ENCODE data around the gene MGLL. TPM values are rescaled to one million over a fixed set of nuclear protein-coding genes. Genes with fewer than 3 reads are reported as not detected.
A peak's percentile ranks its signal among the peaks of the same experiment; 100 is the strongest.

MGLL gene
- total and polyA plus RNA-seq, 9 of the 15 experiments (the other 6 are each of a cell fraction or from before 2014, with no cell fraction given), result 0.12 to 0.32 (median 0.18) TPM; not detected in 6

DNA sequence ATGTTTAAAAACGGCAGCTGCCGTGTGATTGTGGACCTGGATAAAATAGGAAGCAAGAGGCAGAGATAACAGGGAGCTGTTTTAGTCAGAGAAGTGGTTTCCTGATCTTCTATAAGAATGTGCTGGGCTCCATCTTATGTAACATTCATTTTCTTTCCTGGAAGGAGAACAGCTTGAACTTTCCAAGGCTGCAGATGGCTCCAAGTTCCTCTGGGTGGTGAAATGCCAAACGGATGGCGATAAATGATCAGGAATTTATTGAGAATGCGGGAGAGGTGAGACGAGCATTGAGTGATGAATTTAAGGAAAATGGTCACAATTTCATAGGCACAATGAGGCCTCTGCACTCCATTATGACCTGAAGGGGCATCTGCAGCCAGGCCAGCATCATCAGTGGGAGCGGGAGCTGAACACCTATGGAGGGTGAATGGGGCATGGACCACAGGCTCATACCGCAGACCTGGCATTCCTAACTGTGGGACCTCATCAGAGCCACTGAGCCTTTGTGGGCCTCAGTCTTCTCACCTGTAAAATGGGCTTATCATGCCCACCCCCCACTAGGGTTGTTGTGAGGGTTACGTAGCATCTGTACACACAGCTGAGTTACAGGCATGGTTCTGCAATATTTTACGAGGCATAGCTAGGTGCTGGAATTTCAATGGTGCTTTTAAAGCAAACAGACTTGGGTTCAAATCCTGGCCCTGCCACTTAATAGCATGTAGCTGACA is 17.1 kb downstream of the MGLL start:
- Histone ChIP-seq H3K27ac (ENCODE audit: extremely low read depth, low read depth, low read length) (no peak overlapping the region), H3K4me2 (ENCODE audit: insufficient read depth, low read length) (no peak overlapping the region), H3K9me3 (replicated peaks; ENCODE audit: control insufficient read depth, insufficient read depth, low read depth, low read length) (no peaks in the 10 kb centered on the region), H3K27me3 (ENCODE audit: control insufficient read depth in 2 of 2, insufficient read depth in 2 of 2, low read length in 2 of 2) (peaks cover 0 to 13% of the 10 kb centered on the region in 2 experiments; a peak in 2 of 5 replicates), H3K79me2 (ENCODE audit: control insufficient read depth, insufficient read depth, low read length) (no peaks in the 10 kb centered on the region), H2AFZ (ENCODE audit: low read depth, low read length) (no peak overlapping the region), H3K4me3 (no peak overlapping the region), H4K20me1 (replicated peaks; ENCODE audit: control insufficient read depth, insufficient read depth, low read length) (no peaks in the 10 kb centered on the region), H3K4me1 (replicated peaks in 1 of 2; ENCODE audit: control insufficient read depth in 2 of 2, insufficient read depth in 2 of 2, low read length in 2 of 2) (no peaks in the 10 kb centered on the region), H3K9ac (ENCODE audit: insufficient read depth in 1 of 2, low read depth in 2 of 2, low read length in 2 of 2) (no peak overlapping the region), H3K9me1 (ENCODE audit: control insufficient read depth, insufficient read depth, low read length) (no peaks in the 10 kb centered on the region), H3K36me3 (ENCODE audit: control insufficient read depth, insufficient read depth, low read length) (no peaks in the 10 kb centered on the region)
- WGBS (ENCODE audit: insufficient coverage, low coverage, missing lambda C conversion rate), result 3% methylated on average over 10 of the region's 10 CpGs
- FAIRE-seq, result no peak
- no peak for ATAC-seq
- no TSS peak for BruUV-seq (replicated peaks)
- TF ChIP-seq TAF15 (IDR thresholded peaks at IDR 0.05; ENCODE audit: low read depth, low read length) (no peak), HMG20A (CRISPR knock-in tag; conservative IDR thresholded peaks at IDR 0.05) (no peak), RBM25 (IDR thresholded peaks at IDR 0.05; ENCODE audit: low read depth, low read length, severe bottlenecking) (peak; percentile 58)
- ChIA-PET CTCF (ENCODE audit: low intra/inter-chr PET ratio) (no interaction called here), POLR2A (interaction anchor here (0.7 to 0.8 kb wide), 2 partner anchors 10 to 15 kb away, joined by 3 to 5 read pairs; no protein-coding TSS in a partner anchor)
- no peak for DNase-seq (ENCODE audit: extremely low read depth in 1 of 4, low spot score in 3 of 4)
- intact Hi-C loops (cut with micrococcal nuclease), result no loop called here
- in situ Hi-C loops (cut with MboI), result no loop called here

DNA sequence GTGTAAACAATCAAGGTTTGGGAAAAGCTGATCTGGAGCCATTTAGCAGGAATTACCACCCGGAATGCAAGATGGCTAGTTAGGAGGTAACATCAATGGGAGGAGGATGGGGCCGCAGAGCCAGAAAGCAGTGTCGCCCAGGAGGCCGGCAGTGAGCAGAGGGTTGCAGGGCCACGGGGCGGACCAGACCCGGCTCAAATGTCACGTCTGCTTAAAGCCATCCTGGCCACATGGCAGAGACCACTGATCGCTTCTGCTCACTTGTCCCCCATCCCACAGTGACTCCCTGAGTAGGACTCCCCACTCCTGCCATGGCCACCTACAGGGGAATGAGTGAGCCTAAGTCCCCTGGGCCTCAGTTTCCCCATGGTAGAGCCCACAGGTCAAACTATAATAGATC is 18.2 kb downstream of the MGLL start:
- no peak for DNase-seq (ENCODE audit: extremely low read depth in 1 of 4, low spot score in 3 of 4)
- ChIA-PET CTCF (ENCODE audit: low intra/inter-chr PET ratio) (no interaction called here), POLR2A (no interaction called here)
- FAIRE-seq, result no peak
- Histone ChIP-seq H3K4me1 (replicated peaks in 1 of 2; ENCODE audit: control insufficient read depth in 2 of 2, insufficient read depth in 2 of 2, low read length in 2 of 2) (no peaks in the 10 kb centered on the region; a peak in 1 of 5 replicates), H2AFZ (ENCODE audit: low read depth, low read length) (no peak overlapping the region), H3K4me3 (no peak overlapping the region), H3K9me1 (ENCODE audit: control insufficient read depth, insufficient read depth, low read length) (no peaks in the 10 kb centered on the region), H3K9me3 (replicated peaks; ENCODE audit: control insufficient read depth, insufficient read depth, low read depth, low read length) (no peaks in the 10 kb centered on the region), H3K79me2 (ENCODE audit: control insufficient read depth, insufficient read depth, low read length) (no peaks in the 10 kb centered on the region), H3K27ac (ENCODE audit: extremely low read depth, low read depth, low read length) (no peak overlapping the region), H3K4me2 (ENCODE audit: insufficient read depth, low read length) (no peak overlapping the region), H3K36me3 (ENCODE audit: control insufficient read depth, insufficient read depth, low read length) (no peaks in the 10 kb centered on the region), H3K27me3 (ENCODE audit: control insufficient read depth in 2 of 2, insufficient read depth in 2 of 2, low read length in 2 of 2) (peaks cover 0 to 18% of the 10 kb centered on the region in 2 experiments; a peak in 3 of 5 replicates), H3K9ac (ENCODE audit: insufficient read depth in 1 of 2, low read depth in 2 of 2, low read length in 2 of 2) (no peak overlapping the region), H4K20me1 (replicated peaks; ENCODE audit: control insufficient read depth, insufficient read depth, low read length) (no peaks in the 10 kb centered on the region)
- no peak for ATAC-seq
- BruUV-seq (replicated peaks), result no TSS peak
- WGBS (ENCODE audit: insufficient coverage, low coverage, missing lambda C conversion rate), result 1% methylated on average over 8 of the region's 9 CpGs
- intact Hi-C loops (cut with micrococcal nuclease), result no loop called here
- in situ Hi-C loops (cut with MboI), result no loop called here
- TF ChIP-seq, protein P1, sequence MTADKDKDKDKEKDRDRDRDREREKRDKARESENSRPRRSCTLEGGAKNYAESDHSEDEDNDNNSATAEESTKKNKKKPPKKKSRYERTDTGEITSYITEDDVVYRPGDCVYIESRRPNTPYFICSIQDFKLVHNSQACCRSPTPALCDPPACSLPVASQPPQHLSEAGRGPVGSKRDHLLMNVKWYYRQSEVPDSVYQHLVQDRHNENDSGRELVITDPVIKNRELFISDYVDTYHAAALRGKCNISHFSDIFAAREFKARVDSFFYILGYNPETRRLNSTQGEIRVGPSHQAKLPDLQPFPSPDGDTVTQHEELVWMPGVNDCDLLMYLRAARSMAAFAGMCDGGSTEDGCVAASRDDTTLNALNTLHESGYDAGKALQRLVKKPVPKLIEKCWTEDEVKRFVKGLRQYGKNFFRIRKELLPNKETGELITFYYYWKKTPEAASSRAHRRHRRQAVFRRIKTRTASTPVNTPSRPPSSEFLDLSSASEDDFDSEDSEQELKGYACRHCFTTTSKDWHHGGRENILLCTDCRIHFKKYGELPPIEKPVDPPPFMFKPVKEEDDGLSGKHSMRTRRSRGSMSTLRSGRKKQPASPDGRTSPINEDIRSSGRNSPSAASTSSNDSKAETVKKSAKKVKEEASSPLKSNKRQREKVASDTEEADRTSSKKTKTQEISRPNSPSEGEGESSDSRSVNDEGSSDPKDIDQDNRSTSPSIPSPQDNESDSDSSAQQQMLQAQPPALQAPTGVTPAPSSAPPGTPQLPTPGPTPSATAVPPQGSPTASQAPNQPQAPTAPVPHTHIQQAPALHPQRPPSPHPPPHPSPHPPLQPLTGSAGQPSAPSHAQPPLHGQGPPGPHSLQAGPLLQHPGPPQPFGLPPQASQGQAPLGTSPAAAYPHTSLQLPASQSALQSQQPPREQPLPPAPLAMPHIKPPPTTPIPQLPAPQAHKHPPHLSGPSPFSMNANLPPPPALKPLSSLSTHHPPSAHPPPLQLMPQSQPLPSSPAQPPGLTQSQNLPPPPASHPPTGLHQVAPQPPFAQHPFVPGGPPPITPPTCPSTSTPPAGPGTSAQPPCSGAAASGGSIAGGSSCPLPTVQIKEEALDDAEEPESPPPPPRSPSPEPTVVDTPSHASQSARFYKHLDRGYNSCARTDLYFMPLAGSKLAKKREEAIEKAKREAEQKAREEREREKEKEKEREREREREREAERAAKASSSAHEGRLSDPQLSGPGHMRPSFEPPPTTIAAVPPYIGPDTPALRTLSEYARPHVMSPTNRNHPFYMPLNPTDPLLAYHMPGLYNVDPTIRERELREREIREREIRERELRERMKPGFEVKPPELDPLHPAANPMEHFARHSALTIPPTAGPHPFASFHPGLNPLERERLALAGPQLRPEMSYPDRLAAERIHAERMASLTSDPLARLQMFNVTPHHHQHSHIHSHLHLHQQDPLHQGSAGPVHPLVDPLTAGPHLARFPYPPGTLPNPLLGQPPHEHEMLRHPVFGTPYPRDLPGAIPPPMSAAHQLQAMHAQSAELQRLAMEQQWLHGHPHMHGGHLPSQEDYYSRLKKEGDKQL (CRISPR knock-in tag; IDR thresholded peaks at IDR 0.05; ENCODE audit: borderline replicate concordance), result no peak
- TF ChIP-seq U2AF1 (optimal IDR thresholded peaks at IDR 0.05; ENCODE audit: low read depth, low read length) (no peak), ZNF324 (CRISPR knock-in tag; IDR thresholded peaks at IDR 0.05) (no peak), ZBTB17 (CRISPR knock-in tag; IDR thresholded peaks at IDR 0.05) (no peak), SRSF9 (IDR thresholded peaks at IDR 0.05; ENCODE audit: borderline replicate concordance, low read depth, low read length) (no peak)
